ENCODE data around the gene FOXC1.

Gene FOXC1

DNA sequence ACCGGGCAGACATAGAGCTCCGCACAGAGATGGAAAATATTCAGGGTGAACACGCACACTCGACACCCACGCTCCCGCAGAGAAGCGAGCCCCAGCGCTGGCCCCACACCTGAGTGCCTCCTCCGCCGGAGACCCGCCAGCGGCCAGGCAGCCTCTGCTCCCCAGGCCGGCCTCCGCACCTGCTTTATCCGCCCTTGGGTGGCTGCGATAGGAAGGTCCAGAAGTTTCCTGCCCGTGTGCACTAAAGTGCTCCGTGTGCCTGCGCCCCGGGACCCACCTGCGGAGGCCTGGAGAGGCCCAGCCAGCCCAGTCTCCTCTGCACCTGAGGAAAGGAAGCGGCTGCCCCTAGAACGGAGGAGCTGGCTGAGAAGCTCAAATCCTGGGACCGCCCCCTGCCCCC lies 10.8 kb upstream of the FOXC1 start:
- DNase-seq: no peak
- Histone ChIP-seq H3K36me3 (no peaks in the 10 kb centered on the region), H3K4me1 (peaks cover 13% of the 10 kb centered on the region)

DNA sequence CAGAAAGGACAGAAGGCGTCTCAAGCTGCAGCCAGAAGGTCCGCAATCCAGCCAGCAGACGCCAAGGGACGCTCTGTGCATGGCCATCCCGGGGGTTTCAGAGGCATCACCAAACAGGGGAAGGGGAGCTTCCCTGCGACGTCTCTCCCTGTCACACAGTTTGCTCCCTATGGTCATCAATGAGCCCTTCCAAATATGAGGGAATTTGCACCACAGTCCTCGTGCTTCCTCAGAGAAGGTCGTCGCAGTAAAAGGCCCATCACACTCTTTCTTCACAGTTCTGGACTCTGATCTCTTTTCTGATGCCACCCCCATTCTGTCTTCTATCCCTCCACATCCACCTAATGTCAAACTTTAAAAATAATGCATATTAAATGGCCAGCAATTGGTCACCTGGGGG lies 10.2 kb upstream of the FOXC1 start:
- peaks cover 22% of the 10 kb centered on the region for H3K27me3 ChIP-seq
- no peak for DNase-seq
- TF ChIP-seq, protein P1, sequence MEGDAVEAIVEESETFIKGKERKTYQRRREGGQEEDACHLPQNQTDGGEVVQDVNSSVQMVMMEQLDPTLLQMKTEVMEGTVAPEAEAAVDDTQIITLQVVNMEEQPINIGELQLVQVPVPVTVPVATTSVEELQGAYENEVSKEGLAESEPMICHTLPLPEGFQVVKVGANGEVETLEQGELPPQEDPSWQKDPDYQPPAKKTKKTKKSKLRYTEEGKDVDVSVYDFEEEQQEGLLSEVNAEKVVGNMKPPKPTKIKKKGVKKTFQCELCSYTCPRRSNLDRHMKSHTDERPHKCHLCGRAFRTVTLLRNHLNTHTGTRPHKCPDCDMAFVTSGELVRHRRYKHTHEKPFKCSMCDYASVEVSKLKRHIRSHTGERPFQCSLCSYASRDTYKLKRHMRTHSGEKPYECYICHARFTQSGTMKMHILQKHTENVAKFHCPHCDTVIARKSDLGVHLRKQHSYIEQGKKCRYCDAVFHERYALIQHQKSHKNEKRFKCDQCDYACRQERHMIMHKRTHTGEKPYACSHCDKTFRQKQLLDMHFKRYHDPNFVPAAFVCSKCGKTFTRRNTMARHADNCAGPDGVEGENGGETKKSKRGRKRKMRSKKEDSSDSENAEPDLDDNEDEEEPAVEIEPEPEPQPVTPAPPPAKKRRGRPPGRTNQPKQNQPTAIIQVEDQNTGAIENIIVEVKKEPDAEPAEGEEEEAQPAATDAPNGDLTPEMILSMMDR (IDR thresholded peaks at IDR 0.05; ENCODE audit: low read depth, low read length): no peak
- no peaks in the 10 kb centered on the region for H3K36me3 ChIP-seq
- H3K4me1 ChIP-seq: peaks cover 16% of the 10 kb centered on the region
- H3K4me3 ChIP-seq (ENCODE audit: low read depth, low read length): no peak overlapping the region
- H3K9me3 ChIP-seq: no peaks in the 10 kb centered on the region

More for the DNA sequence above, 10.8 kb upstream of the FOXC1 start:
- H3K27me3 ChIP-seq: peaks cover 28% of the 10 kb centered on the region
- no peak overlapping the region for H3K4me3 ChIP-seq (ENCODE audit: low read depth, low read length)
- TF ChIP-seq, protein P1 (IDR thresholded peaks at IDR 0.05; ENCODE audit: low read depth, low read length): no peak
- H3K9me3 ChIP-seq: no peaks in the 10 kb centered on the region

DNA sequence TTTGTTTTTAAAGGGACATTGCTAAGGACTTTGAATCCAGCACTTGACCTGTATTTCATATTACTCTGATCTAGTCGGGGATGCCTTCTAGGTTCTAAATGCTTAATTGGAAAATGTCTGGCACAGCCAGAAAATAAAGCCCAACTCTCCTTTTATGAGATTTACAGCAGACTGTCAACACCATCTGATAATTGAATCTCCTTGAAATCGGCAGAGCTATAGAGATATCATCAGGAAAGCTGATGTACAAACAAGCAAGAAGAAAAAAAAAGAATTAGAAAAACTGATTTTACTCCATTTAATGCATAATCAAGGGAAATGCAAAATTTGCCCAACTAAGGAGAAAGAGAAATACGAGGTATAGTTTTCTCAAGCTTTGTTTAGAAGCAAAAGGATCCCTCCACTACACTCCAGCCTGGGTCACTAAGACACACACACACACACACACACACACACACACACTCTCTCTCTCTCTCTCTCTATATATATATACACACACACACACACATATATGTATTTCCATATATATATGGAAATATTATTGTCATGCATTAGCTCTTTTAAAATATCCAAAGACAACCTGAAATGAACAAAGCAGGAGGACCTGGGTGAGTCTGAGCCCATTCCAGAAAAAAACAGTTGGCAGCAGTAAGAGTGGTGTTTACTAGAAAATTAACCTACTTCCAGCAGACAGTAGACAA lies 9.5 kb upstream of the FOXC1 start:
- H3K4me3 ChIP-seq (ENCODE audit: low read depth, low read length): no peak overlapping the region
- no peaks in the 10 kb centered on the region for H3K36me3 ChIP-seq
- TF ChIP-seq, protein P1 (IDR thresholded peaks at IDR 0.05; ENCODE audit: low read depth, low read length): no peak
- H3K4me1 ChIP-seq: peaks cover 16% of the 10 kb centered on the region
- no peaks in the 10 kb centered on the region for H3K9me3 ChIP-seq
- peaks cover 14% of the 10 kb centered on the region for H3K27me3 ChIP-seq
- no peak for DNase-seq

DNA sequence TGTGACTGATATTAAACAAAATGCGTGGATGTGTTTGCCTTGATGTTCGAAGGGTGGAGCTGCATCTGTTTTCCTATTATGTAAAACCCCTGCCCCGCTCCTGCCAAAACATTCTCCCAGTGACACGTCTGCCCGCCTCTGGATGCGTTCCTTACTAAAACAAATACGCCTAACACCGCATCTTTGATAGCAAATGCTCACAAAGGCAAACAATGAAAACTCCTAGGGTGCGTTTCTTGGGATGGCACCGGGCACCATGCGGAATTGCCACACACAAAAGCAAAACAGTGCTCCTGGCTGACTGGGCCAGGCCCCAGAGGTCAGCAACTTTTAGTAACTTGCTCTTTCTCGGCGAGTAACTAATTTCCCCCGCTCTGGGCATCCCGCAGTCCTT lies 9.0 kb upstream of the FOXC1 start:
- H3K27me3 ChIP-seq: peaks cover 9% of the 10 kb centered on the region
- DNase-seq: no peak
- H3K4me1 ChIP-seq: peaks cover 16% of the 10 kb centered on the region
- H3K4me3 ChIP-seq (ENCODE audit: low read depth, low read length): no peak overlapping the region
- H3K9me3 ChIP-seq: no peaks in the 10 kb centered on the region
- H3K36me3 ChIP-seq: no peaks in the 10 kb centered on the region
- TF ChIP-seq, protein P1 (IDR thresholded peaks at IDR 0.05; ENCODE audit: low read depth, low read length): no peak

DNA sequence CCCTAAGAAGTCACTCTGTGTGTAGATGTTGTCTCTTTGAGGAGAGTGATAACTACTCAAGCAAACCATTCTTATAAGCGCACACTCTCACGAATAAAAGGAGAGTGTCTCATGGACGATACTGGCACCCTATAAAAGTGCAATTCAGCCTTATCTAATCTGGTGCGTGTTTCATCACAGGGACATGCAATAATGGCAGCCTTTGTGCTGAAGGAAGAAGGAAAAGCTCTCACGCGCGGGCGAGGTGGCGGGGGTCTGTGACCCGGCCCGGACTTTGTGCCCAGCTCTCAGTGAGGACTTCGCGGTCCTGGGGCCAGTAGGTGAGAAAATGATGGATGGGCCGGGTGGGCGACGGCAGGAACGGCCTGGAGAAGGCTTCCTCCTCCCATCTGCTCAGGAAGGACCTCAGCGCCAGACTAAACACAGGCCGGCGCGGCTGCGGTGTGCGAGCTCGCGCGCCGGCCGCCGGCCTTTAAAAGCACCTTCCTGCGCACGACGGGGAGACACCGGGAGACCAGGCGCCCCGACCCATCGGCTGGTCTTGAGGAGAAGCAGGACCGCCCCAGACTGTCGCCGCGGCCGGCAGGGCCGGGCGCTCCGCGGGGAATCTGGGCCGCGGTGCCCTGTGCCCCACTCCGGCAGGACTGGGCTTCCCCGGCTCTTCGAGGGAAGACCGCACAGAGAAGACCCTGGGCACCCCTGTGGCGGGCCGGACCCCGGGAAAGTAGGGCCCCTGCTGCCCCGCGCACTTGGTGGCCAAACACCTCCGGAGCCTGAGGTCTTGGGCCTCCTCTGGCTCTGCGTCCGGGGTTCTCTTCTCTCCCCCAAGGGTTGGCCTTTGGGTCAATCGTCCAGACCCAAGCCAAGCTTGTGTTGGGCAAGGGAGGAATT lies 8.3 kb upstream of the FOXC1 start:
- TF ChIP-seq, protein P1 (IDR thresholded peaks at IDR 0.05; ENCODE audit: low read depth, low read length): no peak
- peaks cover 2% of the 10 kb centered on the region for H3K27me3 ChIP-seq
- no peaks in the 10 kb centered on the region for H3K9me3 ChIP-seq
- no peak for DNase-seq
- H3K4me1 ChIP-seq: peaks cover 14% of the 10 kb centered on the region
- H3K36me3 ChIP-seq: no peaks in the 10 kb centered on the region
- no peak overlapping the region for H3K4me3 ChIP-seq (ENCODE audit: low read depth, low read length)
